Neural cell (in vitro differentiated cells): ENCODE data around the gene STC2.
A peak's percentile ranks its signal among the peaks of the same experiment; 100 is the strongest.

Source experiments
- CTCF ChIP-seq: fragments of 450-650 bp; IDR thresholded peaks from 2 replicates; pipeline ENCODE4 v1.5.1; 2014; ENCODE audit warnings: antibody characterized with exemption, mild to moderate bottlenecking, moderate library complexity; ENCODE audit not compliant: poor library complexity, severe bottlenecking
- EZH2 ChIP-seq: fragments of 200-600, 300-800 bp; shearing (Covaris generic), sonication (generic); IDR thresholded peaks from 2 replicates; pipeline ENCODE4 v1.6.1; 2014; ENCODE audit warnings: antibody characterized with exemption, low read length, borderline replicate concordance, mild to moderate bottlenecking; ENCODE audit not compliant: insufficient read depth, poor library complexity, severe bottlenecking
- POLR2AphosphoS5 ChIP-seq: IDR thresholded peaks from 2 replicates; pipeline ENCODE4 v1.6.1; 2012
- SMC3 ChIP-seq: fragments of 450-650 bp; conservative IDR thresholded peaks from 2 replicates; pipeline ENCODE4 v1.6.1; 2014; ENCODE audit warnings: antibody characterized with exemption, mild to moderate bottlenecking, moderate library complexity; ENCODE audit not compliant: poor library complexity
- TAF1 ChIP-seq: IDR thresholded peaks from 2 replicates; pipeline ENCODE4 v1.6.1; 2012; ENCODE audit warnings: low read depth

DNA sequence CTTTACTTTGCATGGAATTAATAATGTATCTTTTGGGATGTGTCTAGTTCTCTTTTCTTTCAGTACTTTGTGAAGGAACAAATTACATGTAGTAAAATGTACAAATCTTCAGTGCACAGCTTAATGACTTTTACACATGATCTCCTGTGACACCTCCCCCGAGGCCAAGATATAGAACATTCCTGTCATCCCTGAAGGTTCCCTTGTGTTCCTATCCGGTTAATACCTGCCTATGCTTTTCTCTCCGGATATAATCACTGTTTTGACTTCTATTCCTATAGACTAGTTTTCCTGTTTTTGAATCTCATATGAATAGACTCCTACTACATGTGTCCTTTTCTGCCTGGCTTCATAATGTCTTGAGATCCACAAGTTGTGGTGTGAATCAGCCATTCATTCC is 21.5 kb downstream of the STC2 start:
- TF ChIP-seq CTCF (no peak), TAF1 (no peak), POLR2AphosphoS5 (peak; percentile 80), SMC3 (no peak), EZH2 (no peak)
